ENCODE data around the gene CLCA2.

CLCA2 gene

GRCh38 chr1:86478416-86479156 lies 54.6 kb downstream of the CLCA2 start (continued):
- TF ChIP-seq, protein P1, sequence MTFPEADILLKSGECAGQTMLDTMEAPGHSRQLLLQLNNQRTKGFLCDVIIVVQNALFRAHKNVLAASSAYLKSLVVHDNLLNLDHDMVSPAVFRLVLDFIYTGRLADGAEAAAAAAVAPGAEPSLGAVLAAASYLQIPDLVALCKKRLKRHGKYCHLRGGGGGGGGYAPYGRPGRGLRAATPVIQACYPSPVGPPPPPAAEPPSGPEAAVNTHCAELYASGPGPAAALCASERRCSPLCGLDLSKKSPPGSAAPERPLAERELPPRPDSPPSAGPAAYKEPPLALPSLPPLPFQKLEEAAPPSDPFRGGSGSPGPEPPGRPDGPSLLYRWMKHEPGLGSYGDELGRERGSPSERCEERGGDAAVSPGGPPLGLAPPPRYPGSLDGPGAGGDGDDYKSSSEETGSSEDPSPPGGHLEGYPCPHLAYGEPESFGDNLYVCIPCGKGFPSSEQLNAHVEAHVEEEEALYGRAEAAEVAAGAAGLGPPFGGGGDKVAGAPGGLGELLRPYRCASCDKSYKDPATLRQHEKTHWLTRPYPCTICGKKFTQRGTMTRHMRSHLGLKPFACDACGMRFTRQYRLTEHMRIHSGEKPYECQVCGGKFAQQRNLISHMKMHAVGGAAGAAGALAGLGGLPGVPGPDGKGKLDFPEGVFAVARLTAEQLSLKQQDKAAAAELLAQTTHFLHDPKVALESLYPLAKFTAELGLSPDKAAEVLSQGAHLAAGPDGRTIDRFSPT (tag by site-specific recombination; IDR thresholded peaks at IDR 0.05) = no peak
- TF ChIP-seq ZFHX2 (tag by site-specific recombination; conservative IDR thresholded peaks at IDR 0.05) (no peak), YY2 (tag by site-specific recombination; IDR thresholded peaks at IDR 0.05) (no peak), ZNF768 (tag by site-specific recombination; IDR thresholded peaks at IDR 0.05) (no peak), ZBTB48 (tag by site-specific recombination; IDR thresholded peaks at IDR 0.05) (no peak), ZNF426 (tag by site-specific recombination; IDR thresholded peaks at IDR 0.05) (no peak), ZNF132 (tag by site-specific recombination; IDR thresholded peaks at IDR 0.05; ENCODE audit: borderline replicate concordance) (no peak), ZNF394 (tag by site-specific recombination; IDR thresholded peaks at IDR 0.05; ENCODE audit: borderline replicate concordance) (no peak), ZNF785 (tag by site-specific recombination; IDR thresholded peaks at IDR 0.05) (no peak), AEBP2 (tag by site-specific recombination; IDR thresholded peaks at IDR 0.05; ENCODE audit: borderline replicate concordance) (no peak), REPIN1 (tag by site-specific recombination; IDR thresholded peaks at IDR 0.05; ENCODE audit: low read depth) (no peak), ZNF596 (tag by site-specific recombination; IDR thresholded peaks at IDR 0.05) (no peak)

GRCh38 chr1:86481966-86482365 lies 58.0 kb downstream of the CLCA2 start:
- no peak overlapping the region for H3K4me3 ChIP-seq (ENCODE audit: low read depth, low read length)
- no peaks in the 10 kb centered on the region for H3K36me3 ChIP-seq (ENCODE audit: control insufficient read depth in 2 of 2, insufficient read depth in 1 of 2, low read length in 2 of 2)
- H3K27ac ChIP-seq (ENCODE audit: extremely low read depth, low read depth, low read length) = no peak overlapping the region
- H3K4me1 ChIP-seq (ENCODE audit: control insufficient read depth, insufficient read depth, low read length) = no peaks in the 10 kb centered on the region
- ChIA-PET CTCF (interaction anchor here (0.6 to 2.2 kb wide), 5 partner anchors 17 to 650 kb away, joined by 3 to 5 read pairs (median 3); no protein-coding TSS in a partner anchor), POLR2A (no interaction called here)
- TF ChIP-seq ZFHX2 (tag by site-specific recombination; conservative IDR thresholded peaks at IDR 0.05) = no peak
- H3K9me3 ChIP-seq (ENCODE audit: control insufficient read depth, insufficient read depth, low read depth, low read length) = no peaks in the 10 kb centered on the region

- TF ChIP-seq ZBTB8A (tag by site-specific recombination; IDR thresholded peaks at IDR 0.05) = no peak
- 0 out of 2 replicates have a peak, but pooled peaks have one; percentile 14 for TF ChIP-seq GLIS1 (tag by site-specific recombination; IDR thresholded peaks at IDR 0.05)
- TF ChIP-seq ZNF792 (tag by site-specific recombination; IDR thresholded peaks at IDR 0.05) = no peak
- TF ChIP-seq ZIC2 (tag by site-specific recombination; IDR thresholded peaks at IDR 0.05) = peak; percentile 60; the same call in 1 of the 2 replicates
- no peaks in the 10 kb centered on the region for H3K36me3 ChIP-seq (ENCODE audit: control insufficient read depth in 2 of 2, insufficient read depth in 1 of 2, low read length in 2 of 2)
- no peaks in the 10 kb centered on the region for H3K9me3 ChIP-seq (ENCODE audit: control insufficient read depth, insufficient read depth, low read depth, low read length)
- POLR2A ChIA-PET = no interaction called here
- no peak overlapping the region for H3K4me3 ChIP-seq (ENCODE audit: low read depth, low read length)
- H3K27ac ChIP-seq (ENCODE audit: extremely low read depth, low read depth, low read length) = no peak overlapping the region
- CTCF ChIA-PET = interaction anchor here (0.6 to 5.0 kb wide), 3 partner anchors 13 to 538 kb away, joined by 3 to 25 read pairs (median 13); no protein-coding TSS in a partner anchor
- no peaks in the 10 kb centered on the region for H3K4me1 ChIP-seq (ENCODE audit: control insufficient read depth, insufficient read depth, low read length)
Observed at GRCh38 chr1:86487131-86487810, 63.3 kb downstream of the CLCA2 start.
